ENCODE results near the gene PDAP1. TPM values are rescaled to one million over a fixed set of nuclear protein-coding genes. Genes with fewer than 3 reads are reported as not detected.
"Not testable (repeated sequence)": the region's sequence is repeated elsewhere in the genome, so short reads cannot be mapped to it uniquely, and the experiment has no call there.

PDAP1 gene
- total and polyA plus RNA-seq, 12 donors, result 43.6 to 187 (median 90.2) TPM

DNA sequence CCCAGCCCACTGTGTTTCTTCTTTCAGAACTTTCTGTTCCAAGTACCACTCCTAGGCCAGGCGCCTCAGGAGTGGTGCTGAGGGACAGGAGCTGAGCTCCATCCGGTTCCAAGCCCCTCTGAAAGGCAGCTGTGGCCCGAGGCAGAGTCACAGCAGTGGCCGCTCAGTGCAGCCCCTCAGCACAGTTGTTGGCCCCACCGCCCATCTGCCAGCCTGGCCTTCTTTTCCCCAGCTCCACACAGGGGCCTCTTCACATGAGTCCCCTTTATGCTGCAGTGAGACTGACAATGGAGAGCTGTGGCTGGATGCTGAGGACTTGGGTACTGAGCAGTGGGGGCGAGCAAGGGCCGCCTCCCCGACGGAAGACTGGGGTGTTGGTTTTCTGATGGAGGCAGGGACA is 9.9 kb upstream of the PDAP1 start:
- WGBS, 4 donors, result 85 to 94% (median 89%) methylated on average over 6 to 9 of the region's 9 CpGs
- TF ChIP-seq POLR2A (IDR thresholded peaks at IDR 0.05) (no peak), CTCF (IDR thresholded peaks at IDR 0.05) (no peak)
- no peak overlapping the region for H3K4me3 ChIP-seq
- H3K9me3 ChIP-seq (replicated peaks in 1 of 3), result no peaks in the 10 kb centered on the region
- intact Hi-C loops (cut with DNase I), result loop anchor here in 1 of 2 donors (5.0 kb wide), 1 partner anchor 56 kb away; no protein-coding TSS in a partner anchor
- no peaks in the 10 kb centered on the region for H3K4me1 ChIP-seq (replicated peaks in 1 of 2)
- no peak overlapping the region for H3K27ac ChIP-seq
- DNase-seq, result no peak
- peaks cover 0 to 81% of the 10 kb centered on the region in 2 donors for H3K36me3 ChIP-seq (replicated peaks in 1 of 2)
- H3K27me3 ChIP-seq, result no peaks in the 10 kb centered on the region

DNA sequence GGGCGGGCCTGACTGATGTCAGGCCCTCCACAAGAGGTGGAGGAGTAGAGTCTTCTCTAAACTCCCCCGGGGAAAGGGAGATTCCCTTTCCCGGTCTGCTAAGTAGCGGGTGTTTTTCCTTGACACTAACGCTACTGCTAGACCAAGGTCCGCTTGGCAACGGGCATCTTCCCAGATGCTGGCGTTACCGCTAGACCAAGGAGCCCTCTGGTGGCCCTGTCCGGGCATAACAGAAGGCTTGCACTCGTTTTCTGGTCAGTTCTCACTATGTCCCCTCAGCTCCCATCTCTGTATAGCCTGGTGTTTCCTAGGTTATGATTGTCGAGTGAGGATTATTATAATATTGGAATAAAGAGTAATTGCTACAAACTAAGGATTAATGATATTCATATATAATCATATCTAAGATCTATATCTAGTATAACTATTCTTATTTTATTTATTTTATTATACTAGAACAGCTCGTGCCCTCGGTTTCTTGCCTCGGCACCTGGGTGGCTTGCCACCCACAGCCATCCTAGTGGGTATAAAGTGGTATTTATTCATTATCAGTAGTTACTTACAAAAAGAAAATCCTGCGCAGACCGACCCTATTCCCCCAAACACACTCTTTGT is 7.2 kb upstream of the PDAP1 start:
- Histone ChIP-seq H3K36me3 (replicated peaks in 1 of 2) (peaks cover 0 to 97% of the 10 kb centered on the region in 2 donors), H3K27ac (peak overlapping the region in 1 of 5 donors; percentile 54)
- not testable (repeated sequence) for H3K4me1 ChIP-seq (replicated peaks in 1 of 2); H3K4me3 ChIP-seq; H3K9me3 ChIP-seq (replicated peaks in 1 of 3); H3K27me3 ChIP-seq
- TF ChIP-seq CTCF (IDR thresholded peaks at IDR 0.05), result peak; percentile 57 to 81 (median 68)
- WGBS, 4 donors, result 47 to 54% (median 53%) methylated on average over 17 of the region's 17 CpGs
- intact Hi-C loops (cut with DNase I), result loop anchor here in 1 of 2 donors (5.0 kb wide), 1 partner anchor 53 kb away; no protein-coding TSS in a partner anchor
- DNase-seq, result peak; percentile 75 to 92 (median 80)

DNA sequence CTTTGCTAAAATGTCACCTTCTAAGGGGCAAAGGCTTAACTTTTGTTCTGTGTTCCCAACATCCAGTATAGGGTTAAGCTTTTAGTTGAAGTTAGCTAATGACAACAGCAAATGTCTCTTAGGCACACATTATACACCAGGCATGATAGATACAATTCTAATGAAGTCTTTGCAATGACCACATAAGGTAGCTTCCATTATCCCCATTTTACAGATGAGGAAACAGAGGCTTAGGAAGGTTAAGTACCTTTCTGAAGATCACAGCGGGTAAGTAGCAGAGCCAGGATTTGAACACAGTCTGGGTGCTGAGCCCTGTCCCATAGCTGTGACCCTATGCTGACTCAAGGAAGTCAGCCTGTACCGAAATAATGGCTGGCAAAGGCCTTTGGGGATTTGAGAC is 2.2 kb upstream of the PDAP1 start:
- H3K4me1 ChIP-seq (replicated peaks in 1 of 2), result peaks cover 16 to 34% of the 10 kb centered on the region in 2 donors
- intact Hi-C loops (cut with DNase I), result no loop called here
- DNase-seq, result no peak
- 79 to 100% (median 96%) methylated on average over 2 of the region's 2 CpGs for whole genome bisulfite sequencing, 4 donors
- no peak overlapping the region for H3K27ac ChIP-seq
- H3K4me3 ChIP-seq, result no peak overlapping the region
- TF ChIP-seq CTCF (IDR thresholded peaks at IDR 0.05) (no peak), POLR2A (IDR thresholded peaks at IDR 0.05) (no peak)
- peaks cover 0 to 52% of the 10 kb centered on the region in 2 donors for H3K36me3 ChIP-seq (replicated peaks in 1 of 2)
- no peaks in the 10 kb centered on the region for H3K9me3 ChIP-seq (replicated peaks in 1 of 3)
- H3K27me3 ChIP-seq, result no peaks in the 10 kb centered on the region

DNA sequence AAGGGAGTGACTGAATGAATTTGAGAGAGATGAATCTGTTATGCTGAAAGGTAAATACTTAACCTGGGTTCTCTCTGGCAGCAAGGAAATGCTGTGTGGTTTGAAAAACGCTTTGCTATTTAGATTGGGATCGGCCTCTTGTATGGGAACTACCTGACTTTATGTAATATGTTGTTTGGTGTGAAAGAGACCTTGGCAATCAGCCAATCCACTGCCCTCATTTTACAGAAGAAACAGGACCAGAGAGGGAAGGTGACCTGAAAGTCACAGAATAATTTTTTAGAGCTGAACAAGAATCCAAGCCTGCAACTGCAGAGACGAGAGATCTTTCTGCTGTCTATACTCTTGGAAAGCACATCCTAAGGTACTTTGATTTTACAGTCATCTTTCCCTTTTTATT is 1.4 kb upstream of the PDAP1 start:
- intact Hi-C loops (cut with DNase I), result no loop called here
- no peaks in the 10 kb centered on the region for H3K9me3 ChIP-seq (replicated peaks in 1 of 3)
- H3K36me3 ChIP-seq (replicated peaks in 1 of 2), result peaks cover 0 to 44% of the 10 kb centered on the region in 2 donors
- no peaks in the 10 kb centered on the region for H3K27me3 ChIP-seq
- H3K27ac ChIP-seq, result peak overlapping the region in 3 of 5 donors; percentile 91 to 99 (median 98)
- TF ChIP-seq POLR2A (IDR thresholded peaks at IDR 0.05), result no peak
- no peak for TF ChIP-seq CTCF (IDR thresholded peaks at IDR 0.05)
- H3K4me1 ChIP-seq (replicated peaks in 1 of 2), result peaks cover 16 to 39% of the 10 kb centered on the region in 2 donors
- H3K4me3 ChIP-seq, result peak overlapping the region in 2 of 4 donors; percentile 83 to 99
- 22 to 31% (median 24%) methylated on average over 3 of the region's 3 CpGs for WGBS, 4 donors
- no peak for DNase-seq
